K562 (cell line): Measurements from ENCODE around the gene PMEPA1. TPM values are rescaled to one million over a fixed set of nuclear protein-coding genes. Genes with fewer than 3 reads are reported as not detected.

Source experiments
- KDM2B ChIP-seq: fragments of 250-450 bp; sonication (Bioruptor Pico); IDR thresholded peaks from 2 replicates; pipeline ENCODE4 v1.8.0; 2021; ENCODE audit warnings: mild to moderate bottlenecking, moderate library complexity
- MAX ChIP-seq: sonication (generic); formaldehyde crosslinking; IDR thresholded peaks from 2 replicates; pipeline ENCODE4 v1.9.0; 2022; ENCODE audit warnings: mild to moderate bottlenecking, missing genetic modification reagents
- NR4A1 ChIP-seq, 2 experiments: fragments of 250-450 bp in 1 of 2; fragments of 450-650 bp in 1 of 2; sonication (Bioruptor Pico) in 1 of 2; IDR thresholded peaks; 2 replicates each; pipeline versions ENCODE4 v1.4.0 to v1.6.1; 2016 to 2020; ENCODE audit warnings: mild to moderate bottlenecking in 2 of 2, missing compliant biosample characterization in 1 of 2, missing genetic modification characterization in 1 of 2, moderate library complexity in 1 of 2
- SP2 ChIP-seq: IDR thresholded peaks from 2 replicates; pipeline ENCODE4 v1.6.1; 2011; ENCODE audit warnings: mild to moderate bottlenecking, low read depth, low read length, moderate library complexity; ENCODE audit not compliant: poor library complexity, severe bottlenecking; ENCODE audit errors: extremely low read depth
- TOE1 ChIP-seq, 2 experiments: fragments of 450-650 bp in 1 of 2; sonication (generic) in 1 of 2; formaldehyde crosslinking in 1 of 2; IDR thresholded peaks; 2 replicates each; pipeline versions ENCODE4 v1.7.1 to v1.8.0; 2016 to 2022; ENCODE audit warnings: borderline replicate concordance in 2 of 2, mild to moderate bottlenecking in 2 of 2, antibody characterized with exemption in 1 of 2, inconsistent platforms in 1 of 2, low read depth in 1 of 2, missing genetic modification reagents in 1 of 2, moderate library complexity in 1 of 2
- polyA plus RNA-seq, 8 experiments: library from polyadenylated mRNA; depleted of rRNA in 4 of 8; stranded (reverse) in 5 of 8; unstranded in 3 of 8; fragments of >200 nt; fragmentation: Nextera tagmentation in 2 of 8; fragmentation: Illumina TruSeq in 1 of 8; extraction: Ambion mirVana in 2 of 8; extraction: Trizol in 1 of 8; gene quantifications; 2 replicates each; pipeline versions ENCODE4 v1.2.1 to v1.2.3, GENCODE V29; 2011 to 2014; ENCODE audit warnings: inconsistent platforms in 1 of 8, missing spikeins in 1 of 8
- total RNA-seq, 7 experiments: library from RNA; depleted of rRNA in 6 of 7; stranded (reverse); fragments of >200 nt in 6 of 7; fragmentation: Illumina TruSeq in 2 of 7; extraction: Trizol in 2 of 7; gene quantifications; 2 replicates each; pipeline versions ENCODE4 v1.2.1 to v1.2.3, GENCODE V29; 2011 to 2021; ENCODE audit warnings: low replicate concordance in 1 of 7
- TF ChIP-seq, protein P1 (sequence below): sonication (generic); formaldehyde crosslinking; IDR thresholded peaks from 2 replicates; pipeline ENCODE4 v1.8.0; 2022; ENCODE audit warnings: missing genetic modification reagents, mild to moderate bottlenecking, moderate library complexity, borderline replicate concordance
- TF ChIP-seq, protein P2 (sequence below): sonication (generic); formaldehyde crosslinking; IDR thresholded peaks from 2 replicates; pipeline ENCODE4 v1.5.0; 2020; ENCODE audit warnings: missing genetic modification reagents
- TF ChIP-seq, protein P3 (sequence below): fragments of 450-650 bp; IDR thresholded peaks from 2 replicates; pipeline ENCODE4 v1.6.1; 2016; ENCODE audit warnings: mild to moderate bottlenecking, moderate library complexity
- TF ChIP-seq, protein P4 (sequence below): fragments of 450-650 bp; formaldehyde crosslinking; IDR thresholded peaks from 2 replicates; pipeline ENCODE4 v1.4.0; 2020; ENCODE audit warnings: mild to moderate bottlenecking, moderate library complexity

PMEPA1 gene
- total and polyA plus RNA-seq, 9 of the 15 experiments (the other 6 are each of a cell fraction or from before 2014, with no cell fraction given): 0.16 TPM; not detected in 8

GRCh38 chr20:57718490-57719009 is 8.7 kb upstream of the PMEPA1 start (continued):
- TF ChIP-seq, protein P1, sequence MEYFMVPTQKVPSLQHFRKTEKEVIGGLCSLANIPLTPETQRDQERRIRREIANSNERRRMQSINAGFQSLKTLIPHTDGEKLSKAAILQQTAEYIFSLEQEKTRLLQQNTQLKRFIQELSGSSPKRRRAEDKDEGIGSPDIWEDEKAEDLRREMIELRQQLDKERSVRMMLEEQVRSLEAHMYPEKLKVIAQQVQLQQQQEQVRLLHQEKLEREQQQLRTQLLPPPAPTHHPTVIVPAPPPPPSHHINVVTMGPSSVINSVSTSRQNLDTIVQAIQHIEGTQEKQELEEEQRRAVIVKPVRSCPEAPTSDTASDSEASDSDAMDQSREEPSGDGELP (CRISPR knock-in tag): peak; percentile 59; the same call in 1 of the 2 replicates
- TF ChIP-seq, protein P2, sequence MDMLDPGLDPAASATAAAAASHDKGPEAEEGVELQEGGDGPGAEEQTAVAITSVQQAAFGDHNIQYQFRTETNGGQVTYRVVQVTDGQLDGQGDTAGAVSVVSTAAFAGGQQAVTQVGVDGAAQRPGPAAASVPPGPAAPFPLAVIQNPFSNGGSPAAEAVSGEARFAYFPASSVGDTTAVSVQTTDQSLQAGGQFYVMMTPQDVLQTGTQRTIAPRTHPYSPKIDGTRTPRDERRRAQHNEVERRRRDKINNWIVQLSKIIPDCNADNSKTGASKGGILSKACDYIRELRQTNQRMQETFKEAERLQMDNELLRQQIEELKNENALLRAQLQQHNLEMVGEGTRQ (CRISPR knock-in tag): peak; percentile 54
- TF ChIP-seq, protein P3, sequence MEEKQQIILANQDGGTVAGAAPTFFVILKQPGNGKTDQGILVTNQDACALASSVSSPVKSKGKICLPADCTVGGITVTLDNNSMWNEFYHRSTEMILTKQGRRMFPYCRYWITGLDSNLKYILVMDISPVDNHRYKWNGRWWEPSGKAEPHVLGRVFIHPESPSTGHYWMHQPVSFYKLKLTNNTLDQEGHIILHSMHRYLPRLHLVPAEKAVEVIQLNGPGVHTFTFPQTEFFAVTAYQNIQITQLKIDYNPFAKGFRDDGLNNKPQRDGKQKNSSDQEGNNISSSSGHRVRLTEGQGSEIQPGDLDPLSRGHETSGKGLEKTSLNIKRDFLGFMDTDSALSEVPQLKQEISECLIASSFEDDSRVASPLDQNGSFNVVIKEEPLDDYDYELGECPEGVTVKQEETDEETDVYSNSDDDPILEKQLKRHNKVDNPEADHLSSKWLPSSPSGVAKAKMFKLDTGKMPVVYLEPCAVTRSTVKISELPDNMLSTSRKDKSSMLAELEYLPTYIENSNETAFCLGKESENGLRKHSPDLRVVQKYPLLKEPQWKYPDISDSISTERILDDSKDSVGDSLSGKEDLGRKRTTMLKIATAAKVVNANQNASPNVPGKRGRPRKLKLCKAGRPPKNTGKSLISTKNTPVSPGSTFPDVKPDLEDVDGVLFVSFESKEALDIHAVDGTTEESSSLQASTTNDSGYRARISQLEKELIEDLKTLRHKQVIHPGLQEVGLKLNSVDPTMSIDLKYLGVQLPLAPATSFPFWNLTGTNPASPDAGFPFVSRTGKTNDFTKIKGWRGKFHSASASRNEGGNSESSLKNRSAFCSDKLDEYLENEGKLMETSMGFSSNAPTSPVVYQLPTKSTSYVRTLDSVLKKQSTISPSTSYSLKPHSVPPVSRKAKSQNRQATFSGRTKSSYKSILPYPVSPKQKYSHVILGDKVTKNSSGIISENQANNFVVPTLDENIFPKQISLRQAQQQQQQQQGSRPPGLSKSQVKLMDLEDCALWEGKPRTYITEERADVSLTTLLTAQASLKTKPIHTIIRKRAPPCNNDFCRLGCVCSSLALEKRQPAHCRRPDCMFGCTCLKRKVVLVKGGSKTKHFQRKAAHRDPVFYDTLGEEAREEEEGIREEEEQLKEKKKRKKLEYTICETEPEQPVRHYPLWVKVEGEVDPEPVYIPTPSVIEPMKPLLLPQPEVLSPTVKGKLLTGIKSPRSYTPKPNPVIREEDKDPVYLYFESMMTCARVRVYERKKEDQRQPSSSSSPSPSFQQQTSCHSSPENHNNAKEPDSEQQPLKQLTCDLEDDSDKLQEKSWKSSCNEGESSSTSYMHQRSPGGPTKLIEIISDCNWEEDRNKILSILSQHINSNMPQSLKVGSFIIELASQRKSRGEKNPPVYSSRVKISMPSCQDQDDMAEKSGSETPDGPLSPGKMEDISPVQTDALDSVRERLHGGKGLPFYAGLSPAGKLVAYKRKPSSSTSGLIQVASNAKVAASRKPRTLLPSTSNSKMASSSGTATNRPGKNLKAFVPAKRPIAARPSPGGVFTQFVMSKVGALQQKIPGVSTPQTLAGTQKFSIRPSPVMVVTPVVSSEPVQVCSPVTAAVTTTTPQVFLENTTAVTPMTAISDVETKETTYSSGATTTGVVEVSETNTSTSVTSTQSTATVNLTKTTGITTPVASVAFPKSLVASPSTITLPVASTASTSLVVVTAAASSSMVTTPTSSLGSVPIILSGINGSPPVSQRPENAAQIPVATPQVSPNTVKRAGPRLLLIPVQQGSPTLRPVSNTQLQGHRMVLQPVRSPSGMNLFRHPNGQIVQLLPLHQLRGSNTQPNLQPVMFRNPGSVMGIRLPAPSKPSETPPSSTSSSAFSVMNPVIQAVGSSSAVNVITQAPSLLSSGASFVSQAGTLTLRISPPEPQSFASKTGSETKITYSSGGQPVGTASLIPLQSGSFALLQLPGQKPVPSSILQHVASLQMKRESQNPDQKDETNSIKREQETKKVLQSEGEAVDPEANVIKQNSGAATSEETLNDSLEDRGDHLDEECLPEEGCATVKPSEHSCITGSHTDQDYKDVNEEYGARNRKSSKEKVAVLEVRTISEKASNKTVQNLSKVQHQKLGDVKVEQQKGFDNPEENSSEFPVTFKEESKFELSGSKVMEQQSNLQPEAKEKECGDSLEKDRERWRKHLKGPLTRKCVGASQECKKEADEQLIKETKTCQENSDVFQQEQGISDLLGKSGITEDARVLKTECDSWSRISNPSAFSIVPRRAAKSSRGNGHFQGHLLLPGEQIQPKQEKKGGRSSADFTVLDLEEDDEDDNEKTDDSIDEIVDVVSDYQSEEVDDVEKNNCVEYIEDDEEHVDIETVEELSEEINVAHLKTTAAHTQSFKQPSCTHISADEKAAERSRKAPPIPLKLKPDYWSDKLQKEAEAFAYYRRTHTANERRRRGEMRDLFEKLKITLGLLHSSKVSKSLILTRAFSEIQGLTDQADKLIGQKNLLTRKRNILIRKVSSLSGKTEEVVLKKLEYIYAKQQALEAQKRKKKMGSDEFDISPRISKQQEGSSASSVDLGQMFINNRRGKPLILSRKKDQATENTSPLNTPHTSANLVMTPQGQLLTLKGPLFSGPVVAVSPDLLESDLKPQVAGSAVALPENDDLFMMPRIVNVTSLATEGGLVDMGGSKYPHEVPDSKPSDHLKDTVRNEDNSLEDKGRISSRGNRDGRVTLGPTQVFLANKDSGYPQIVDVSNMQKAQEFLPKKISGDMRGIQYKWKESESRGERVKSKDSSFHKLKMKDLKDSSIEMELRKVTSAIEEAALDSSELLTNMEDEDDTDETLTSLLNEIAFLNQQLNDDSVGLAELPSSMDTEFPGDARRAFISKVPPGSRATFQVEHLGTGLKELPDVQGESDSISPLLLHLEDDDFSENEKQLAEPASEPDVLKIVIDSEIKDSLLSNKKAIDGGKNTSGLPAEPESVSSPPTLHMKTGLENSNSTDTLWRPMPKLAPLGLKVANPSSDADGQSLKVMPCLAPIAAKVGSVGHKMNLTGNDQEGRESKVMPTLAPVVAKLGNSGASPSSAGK: peak; percentile 92
- no peak for TF ChIP-seq NR4A1 (CRISPR knock-in tag; IDR thresholded peaks at IDR 0.05)
- TF ChIP-seq NR4A1 (tag; IDR thresholded peaks at IDR 0.05): no peak
- TF ChIP-seq TOE1 (IDR thresholded peaks at IDR 0.05; ENCODE audit: borderline replicate concordance): peak; percentile 91
- TF ChIP-seq TOE1 (CRISPR knock-in tag; IDR thresholded peaks at IDR 0.05; ENCODE audit: borderline replicate concordance, low read depth): no peak
- TF ChIP-seq MAX (CRISPR knock-in tag): peak; percentile 24; the same call in 1 of the 2 replicates
- TF ChIP-seq, protein P4, sequence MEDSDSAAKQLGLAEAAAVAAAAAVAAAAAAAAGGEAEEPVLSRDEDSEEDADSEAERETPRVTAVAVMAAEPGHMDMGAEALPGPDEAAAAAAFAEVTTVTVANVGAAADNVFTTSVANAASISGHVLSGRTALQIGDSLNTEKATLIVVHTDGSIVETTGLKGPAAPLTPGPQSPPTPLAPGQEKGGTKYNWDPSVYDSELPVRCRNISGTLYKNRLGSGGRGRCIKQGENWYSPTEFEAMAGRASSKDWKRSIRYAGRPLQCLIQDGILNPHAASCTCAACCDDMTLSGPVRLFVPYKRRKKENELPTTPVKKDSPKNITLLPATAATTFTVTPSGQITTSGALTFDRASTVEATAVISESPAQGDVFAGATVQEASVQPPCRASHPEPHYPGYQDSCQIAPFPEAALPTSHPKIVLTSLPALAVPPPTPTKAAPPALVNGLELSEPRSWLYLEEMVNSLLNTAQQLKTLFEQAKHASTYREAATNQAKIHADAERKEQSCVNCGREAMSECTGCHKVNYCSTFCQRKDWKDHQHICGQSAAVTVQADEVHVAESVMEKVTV (CRISPR knock-in tag): no peak
- no peak for TF ChIP-seq KDM2B (CRISPR knock-in tag)
- TF ChIP-seq SP2: peak; percentile 75
